A549 (cell line): ENCODE measurements around the gene P2RY8. TPM values are rescaled to one million over a fixed set of nuclear protein-coding genes. Genes with fewer than 3 reads are reported as not detected.

Experiments
- ATAC-seq, 2 experiments: fragments of 200-7000 bp in 1 of 2; fragments of >200 bp in 1 of 2; cut with Nextera tagmentation in 1 of 2; cut with Tn5 transposase in 1 of 2; 3 replicates each; pipeline versions ENCODE4 v1.8.0 to v1.9.1; 2018 to 2020; ENCODE audit warnings: mild to moderate bottlenecking in 1 of 2, moderate library complexity in 1 of 2
- CTCF ChIA-PET: fragments of 300-600 bp; sonication (Branson Sonifier 250); formaldehyde crosslinking; extraction: SDS; loops from one replicate; lab custom pipeline; 2021; ENCODE audit warnings: antibody characterized with exemption, inconsistent platforms; lab: Yijun Ruan, JAX
- POLR2A ChIA-PET: fragments of 350-600 bp; formaldehyde crosslinking; extraction: SDS; loops from one replicate; lab custom pipeline; 2021; ENCODE audit warnings: antibody characterized with exemption, inconsistent platforms; lab: Yijun Ruan, JAX
- DNase-seq, 2 experiments: peaks; one replicate each; pipeline versions ENCODE4 v3.0.0 to v3.0.0-alpha.2; 2011 to 2016; ENCODE audit warnings: low read depth in 1 of 2, low spot score in 1 of 2
- FAIRE-seq: peaks from 2 replicates; lab custom pipeline; 2011; peaks lifted over from hg19 to GRCh38; lab: Jason Lieb, UNC
- H3K27ac ChIP-seq, 2 experiments: fragments of >200 bp; sonication (Bioruptor Twin); formaldehyde crosslinking; 3 replicates each; pipeline ENCODE4 v1.5.1; 2016 to 2017
- H3K4me1 ChIP-seq: fragments of >200 bp; sonication (Bioruptor Twin); formaldehyde crosslinking; 3 replicates; pipeline ENCODE4 v1.6.1; 2016
- H3K4me2 ChIP-seq: fragments of >200 bp; sonication (Bioruptor Twin); formaldehyde crosslinking; 3 replicates; pipeline ENCODE4 v1.6.1; 2016
- H3K4me3 ChIP-seq: fragments of >200 bp; sonication (Bioruptor Twin); formaldehyde crosslinking; 3 replicates; pipeline ENCODE4 v1.5.1; 2016
- H3K9me3 ChIP-seq: fragments of >200 bp; sonication (Bioruptor Twin); formaldehyde crosslinking; 3 replicates; pipeline ENCODE4 v1.6.1; 2016
- ATOH8 ChIP-seq: fragments of 250-450 bp; sonication (Bioruptor Pico); IDR thresholded peaks from 2 replicates; pipeline ENCODE4 v1.5.0; 2020; ENCODE audit warnings: low read depth, mild to moderate bottlenecking, moderate library complexity
- CBX2 ChIP-seq: fragments of 200-600 bp; sonication (generic); IDR thresholded peaks from 2 replicates; pipeline ENCODE4 v1.6.1; 2016; ENCODE audit warnings: low read depth, mild to moderate bottlenecking, borderline replicate concordance
- CBX8 ChIP-seq: fragments of 200-600 bp; sonication (generic); IDR thresholded peaks from 2 replicates; pipeline ENCODE4 v1.6.1; 2016
- CHD2 ChIP-seq: fragments of 150-350 bp; IDR thresholded peaks from 2 replicates; pipeline ENCODE4 v1.6.1; 2014; ENCODE audit warnings: low read length; ENCODE audit not compliant: partially characterized antibody
- CHD4 ChIP-seq: fragments of 200-600 bp; sonication (generic); IDR thresholded peaks from 2 replicates; pipeline ENCODE4 v1.6.1; 2016; ENCODE audit warnings: antibody characterized with exemption, mild to moderate bottlenecking, borderline replicate concordance
- CTCF ChIP-seq: fragments of >200 bp; sonication (Bioruptor Twin); formaldehyde crosslinking; IDR thresholded peaks from 3 replicates; pipeline ENCODE4 v1.5.1; 2016
- EHF ChIP-seq: fragments of 250-450 bp; sonication (Bioruptor Pico); IDR thresholded peaks from 2 replicates; pipeline ENCODE4 v1.5.0; 2020; ENCODE audit warnings: mild to moderate bottlenecking
- EHMT2 ChIP-seq: fragments of 200-600 bp; sonication (generic); IDR thresholded peaks from 2 replicates; pipeline ENCODE4 v1.6.1; 2016; ENCODE audit warnings: antibody characterized with exemption, low read depth, mild to moderate bottlenecking, moderate library complexity
- EP300 ChIP-seq, 2 experiments: fragments of >200 bp; sonication (Bioruptor Twin); formaldehyde crosslinking; IDR thresholded peaks; 2 replicates in 1 of 2; 3 replicates in 1 of 2; pipeline ENCODE4 v1.6.1; 2016 to 2017
- ESRRA ChIP-seq: fragments of 150-350 bp; IDR thresholded peaks from 2 replicates; pipeline ENCODE4 v1.6.1; 2014; ENCODE audit warnings: mild to moderate bottlenecking, low read length, borderline replicate concordance
- FOSL2 ChIP-seq, 2 experiments: fragments of 450-650 bp in 1 of 2; fragments of >200 bp in 1 of 2; sonication (Bioruptor Twin) in 1 of 2; formaldehyde crosslinking; IDR thresholded peaks; 2 replicates each; pipeline versions ENCODE4 v1.5.0 to v1.6.1; 2016 to 2020; ENCODE audit warnings: mild to moderate bottlenecking in 1 of 2, moderate library complexity in 1 of 2
- FOXS1 ChIP-seq: fragments of 250-450 bp; sonication (Bioruptor Pico); IDR thresholded peaks from 2 replicates; pipeline ENCODE4 v1.5.0; 2020; ENCODE audit warnings: mild to moderate bottlenecking, moderate library complexity
- HES2 ChIP-seq: fragments of >200 bp; sonication (Bioruptor Twin); formaldehyde crosslinking; IDR thresholded peaks from 2 replicates; pipeline ENCODE4 v1.6.1; 2016
- HMGXB4 ChIP-seq: fragments of 250-450 bp; sonication (Bioruptor Pico); IDR thresholded peaks from 2 replicates; pipeline ENCODE4 v1.5.0; 2021; ENCODE audit warnings: mild to moderate bottlenecking, moderate library complexity, borderline replicate concordance
- HOXA7 ChIP-seq: fragments of 250-450 bp; sonication (Bioruptor Pico); IDR thresholded peaks from 2 replicates; pipeline ENCODE4 v1.5.0; 2020; ENCODE audit warnings: mild to moderate bottlenecking, moderate library complexity
- HOXB13 ChIP-seq: fragments of 250-450 bp; sonication (Bioruptor Pico); IDR thresholded peaks from 2 replicates; pipeline ENCODE4 v1.5.0; 2020; ENCODE audit warnings: low read depth, mild to moderate bottlenecking, moderate library complexity
- JUNB ChIP-seq: fragments of >200 bp; sonication (Bioruptor Twin); formaldehyde crosslinking; IDR thresholded peaks from 2 replicates; pipeline ENCODE4 v1.6.1; 2016
- MAFK ChIP-seq: fragments of 450-650 bp; IDR thresholded peaks from 2 replicates; pipeline ENCODE4 v1.6.1; 2014; ENCODE audit not compliant: partially characterized antibody
- MAX ChIP-seq: IDR thresholded peaks from 2 replicates; pipeline ENCODE4 v1.6.1; 2012
- MAZ ChIP-seq: fragments of 150-350 bp; IDR thresholded peaks from 2 replicates; pipeline ENCODE4 v1.6.1; 2014; ENCODE audit warnings: antibody characterized with exemption, low read depth, low read length, borderline replicate concordance
- NR3C1 ChIP-seq: fragments of >200 bp; sonication (Bioruptor Twin); formaldehyde crosslinking; IDR thresholded peaks from 3 replicates; pipeline ENCODE4 v1.6.1; 2017
- PBX3 ChIP-seq: IDR thresholded peaks from 2 replicates; pipeline ENCODE4 v1.6.1; 2012
- POLR2A ChIP-seq: IDR thresholded peaks from 2 replicates; pipeline ENCODE4 v1.6.1; 2012; ENCODE audit warnings: mild to moderate bottlenecking, low read length
- RARB ChIP-seq: fragments of 250-450 bp; sonication (Bioruptor Pico); IDR thresholded peaks from 2 replicates; pipeline ENCODE4 v1.8.0; 2021; ENCODE audit warnings: mild to moderate bottlenecking, moderate library complexity
- SMC3 ChIP-seq: fragments of >200 bp; sonication (Bioruptor Twin); formaldehyde crosslinking; IDR thresholded peaks from 3 replicates; pipeline ENCODE4 v1.6.1; 2018; ENCODE audit warnings: inconsistent platforms
- USF2 ChIP-seq: fragments of 450-650 bp; IDR thresholded peaks from 2 replicates; pipeline ENCODE4 v1.6.1; 2014; ENCODE audit warnings: antibody characterized with exemption
- ZFP36 ChIP-seq: fragments of 450-650 bp; IDR thresholded peaks from 2 replicates; pipeline ENCODE4 v1.6.1; 2014; ENCODE audit warnings: borderline replicate concordance; ENCODE audit not compliant: partially characterized antibody
- ZSCAN20 ChIP-seq: fragments of 250-450 bp; sonication (Bioruptor Pico); IDR thresholded peaks from 2 replicates; pipeline ENCODE4 v1.8.0; 2022; ENCODE audit warnings: mild to moderate bottlenecking, moderate library complexity
- WGBS: methylation state at CpG from one replicate; pipeline ENCODE4 v1.1.6; 2017; ENCODE audit errors: missing lambda C conversion rate; 5-methylcytosine and 5-hydroxymethylcytosine counted together
- polyA plus RNA-seq, 4 experiments: library from polyadenylated mRNA; depleted of rRNA in 3 of 4; stranded (reverse); fragments of >200 nt; fragmentation: RNase III in 1 of 4; extraction: RNeasy Plus Mini Kit Qiagen cat#74134 plus additional on column Dnase treatment in 1 of 4; gene quantifications; 2 replicates in 3 of 4; 3 replicates in 1 of 4; pipeline ENCODE4 v1.2.3, GENCODE V29; 2011 to 2017

The P2RY8 gene
- polyA plus RNA-seq, 2 of the 4 experiments (the other 2 are of a cell fraction): not detected

- Histone ChIP-seq H3K9me3 (no peaks in the 10 kb centered on the region), H3K4me3 (no peak overlapping the region), H3K27ac (no peak overlapping the region), H3K4me1 (peaks cover 15% of the 10 kb centered on the region), H3K4me2 (no peak overlapping the region)
- POLR2A ChIA-PET: no interaction called here
- DNase-seq (no peak), ATAC-seq (no peak), FAIRE-seq (no peak)
- CTCF ChIA-PET: no interaction called here
- TF ChIP-seq MAZ: no peak
- TF ChIP-seq SMC3: no peak
- no peak for TF ChIP-seq JUNB
- TF ChIP-seq HOXB13: no peak
- no peak for TF ChIP-seq CBX8
- no peak for TF ChIP-seq ATOH8
- TF ChIP-seq USF2: no peak
- no peak for TF ChIP-seq EP300 (IDR thresholded peaks at IDR 0.05)
- TF ChIP-seq HMGXB4 (CRISPR knock-in tag): no peak
- no peak for TF ChIP-seq CTCF
- no peak for TF ChIP-seq EHF
- no peak for TF ChIP-seq CHD4
- TF ChIP-seq HES2: no peak
- no peak for TF ChIP-seq NR3C1
- TF ChIP-seq EHMT2: no peak
- no peak for TF ChIP-seq MAFK
- TF ChIP-seq ZFP36: no peak
- WGBS: 62% methylated on average over 12 of the region's 12 CpGs
Measured at GRCh38 chrX:1464971-1465285, 72.1 kb downstream of the P2RY8 start.

GRCh38 chrX:1464041-1464970 lies 72.7 kb downstream of the P2RY8 start:
- ChIA-PET POLR2A (no interaction called here), CTCF (no interaction called here)
- no peak for DNase-seq
- WGBS: 60% methylated on average over 22 of the region's 24 CpGs
- H3K4me1 ChIP-seq: peaks cover 15% of the 10 kb centered on the region
- H3K4me3 ChIP-seq: no peak overlapping the region
- H3K9me3 ChIP-seq: no peaks in the 10 kb centered on the region
- no peak for FAIRE-seq
- H3K27ac ChIP-seq: no peak overlapping the region
- no peak for ATAC-seq
- no peak overlapping the region for H3K4me2 ChIP-seq
- TF ChIP-seq HOXA7 (CRISPR knock-in tag): no peak
- TF ChIP-seq FOSL2 (IDR thresholded peaks at IDR 0.05): no peak
- TF ChIP-seq FOSL2 (CRISPR knock-in tag; IDR thresholded peaks at IDR 0.05): no peak
- no peak for TF ChIP-seq ZSCAN20 (CRISPR knock-in tag)
- no peak for TF ChIP-seq MAX
- no peak for TF ChIP-seq POLR2A
- TF ChIP-seq CBX2: no peak
- TF ChIP-seq EHF: no peak
- no peak for TF ChIP-seq MAFK
- TF ChIP-seq EP300 (IDR thresholded peaks at IDR 0.05): no peak
- no peak for TF ChIP-seq HMGXB4 (CRISPR knock-in tag)
- TF ChIP-seq HES2: no peak
- TF ChIP-seq RARB (CRISPR knock-in tag): no peak
- no peak for TF ChIP-seq ESRRA
- no peak for TF ChIP-seq CHD2
- TF ChIP-seq ZFP36: no peak
- no peak for TF ChIP-seq PBX3
- TF ChIP-seq FOXS1: no peak
